Measurements from ENCODE around the gene NDUFA5.
"Not testable (repeated sequence)": the region's sequence is repeated elsewhere in the genome, so short reads cannot be mapped to it uniquely, and the experiment has no call there.

The NDUFA5 gene

GRCh38 chr7:123573341-123573740, 15.7 kb upstream of the NDUFA5 start:
- H3K4me1 Mint-ChIP-seq: peaks cover 8 to 12% of the 10 kb centered on the region in 2 donors
- no peak for ATAC-seq (replicated peaks)
- H3K27me3 Mint-ChIP-seq: peaks cover 3 to 33% of the 10 kb centered on the region in 2 donors
- DNase-seq: no peak
- H3K9me3 Mint-ChIP-seq: no peaks in the 10 kb centered on the region
- no peaks in the 10 kb centered on the region for H3K36me3 Mint-ChIP-seq
- H3K4me3 Mint-ChIP-seq: no peak overlapping the region
- H3K27ac Mint-ChIP-seq: no peak overlapping the region

GRCh38 chr7:123571684-123572083, 14.1 kb upstream of the NDUFA5 start:
- H3K27ac Mint-ChIP-seq: no peak overlapping the region
- peaks cover 8 to 12% of the 10 kb centered on the region in 2 donors for H3K4me1 Mint-ChIP-seq
- no peaks in the 10 kb centered on the region for H3K36me3 Mint-ChIP-seq
- peaks cover 0 to 37% of the 10 kb centered on the region in 2 donors for H3K27me3 Mint-ChIP-seq
- H3K9me3 Mint-ChIP-seq: no peaks in the 10 kb centered on the region
- no peak for DNase-seq
- H3K4me3 Mint-ChIP-seq: no peak overlapping the region
- ATAC-seq (replicated peaks): no peak

- no peak for ATAC-seq (replicated peaks)
- no peak overlapping the region for H3K27ac Mint-ChIP-seq
Measured at GRCh38 chr7:123571187-123571586, 13.6 kb upstream of the NDUFA5 start.

GRCh38 chr7:123570390-123571182, 13.0 kb upstream of the NDUFA5 start:
- H3K27ac Mint-ChIP-seq: no peak overlapping the region
- H3K36me3 Mint-ChIP-seq: no peaks in the 10 kb centered on the region
- peaks cover 0 to 27% of the 10 kb centered on the region in 2 donors for H3K27me3 Mint-ChIP-seq
- no peak for ATAC-seq (replicated peaks)
- DNase-seq: no peak
- H3K4me3 Mint-ChIP-seq: no peak overlapping the region
- peaks cover 8 to 12% of the 10 kb centered on the region in 2 donors for H3K4me1 Mint-ChIP-seq
- no peaks in the 10 kb centered on the region for H3K9me3 Mint-ChIP-seq

More at GRCh38 chr7:123571187-123571586, 13.6 kb upstream of the NDUFA5 start:
- H3K4me1 Mint-ChIP-seq: peaks cover 8 to 12% of the 10 kb centered on the region in 2 donors
- H3K4me3 Mint-ChIP-seq: no peak overlapping the region
- no peak for DNase-seq
- no peaks in the 10 kb centered on the region for H3K9me3 Mint-ChIP-seq
- peaks cover 0 to 32% of the 10 kb centered on the region in 2 donors for H3K27me3 Mint-ChIP-seq
- no peaks in the 10 kb centered on the region for H3K36me3 Mint-ChIP-seq

- Mint-ChIP-seq H3K27ac (no peak overlapping the region), H3K27me3 (peaks cover 8 to 19% of the 10 kb centered on the region in 2 donors), H3K36me3 (no peaks in the 10 kb centered on the region), H3K4me3 (no peak overlapping the region), H3K4me1 (peaks cover 8 to 12% of the 10 kb centered on the region in 2 donors), H3K9me3 (no peaks in the 10 kb centered on the region)
- no peak for DNase-seq
- ATAC-seq (replicated peaks): peak in 1 of 2 donors; percentile 29
Measured at GRCh38 chr7:123569352-123570010, 11.9 kb upstream of the NDUFA5 start.

GRCh38 chr7:123562121-123562520, 4.5 kb upstream of the NDUFA5 start:
- Mint-ChIP-seq H3K27me3 (peaks cover 25 to 26% of the 10 kb centered on the region in 2 donors), H3K27ac (no peak overlapping the region)

GRCh38 chr7:123558289-123558874, 764 bp upstream of the NDUFA5 start:
- DNase-seq (no peak), ATAC-seq (replicated peaks) (no peak)
- no peak overlapping the region for H3K27ac Mint-ChIP-seq
- peaks cover 6 to 11% of the 10 kb centered on the region in 2 donors for H3K4me1 Mint-ChIP-seq
- peaks cover 0 to 4% of the 10 kb centered on the region in 2 donors for H3K36me3 Mint-ChIP-seq
- no peak overlapping the region for H3K4me3 Mint-ChIP-seq
- H3K27me3 Mint-ChIP-seq: peaks cover 11 to 19% of the 10 kb centered on the region in 2 donors
- no peaks in the 10 kb centered on the region for H3K9me3 Mint-ChIP-seq

More at GRCh38 chr7:123562121-123562520, 4.5 kb upstream of the NDUFA5 start:
- no peaks in the 10 kb centered on the region for H3K36me3 Mint-ChIP-seq
- peaks cover 4 to 7% of the 10 kb centered on the region in 2 donors for H3K4me1 Mint-ChIP-seq
- no peak for ATAC-seq (replicated peaks)
- H3K4me3 Mint-ChIP-seq: no peak overlapping the region
- no peak for DNase-seq
- H3K9me3 Mint-ChIP-seq: no peaks in the 10 kb centered on the region

- Mint-ChIP-seq H3K27me3 (peaks cover 6 to 14% of the 10 kb centered on the region in 2 donors), H3K4me1 (peaks cover 14 to 19% of the 10 kb centered on the region in 2 donors), H3K9me3 (peaks cover 0 to 4% of the 10 kb centered on the region in 2 donors), H3K36me3 (peaks cover 10 to 16% of the 10 kb centered on the region in 2 donors), H3K27ac (no peak overlapping the region), H3K4me3 (no peak overlapping the region)
- no peak for DNase-seq
- no peak for ATAC-seq (replicated peaks)
Measured at GRCh38 chr7:123557016-123557397, 611 bp downstream of the NDUFA5 start.

- H3K9me3 Mint-ChIP-seq: peaks cover 0 to 4% of the 10 kb centered on the region in 2 donors
- H3K4me1 Mint-ChIP-seq: peaks cover 14 to 24% of the 10 kb centered on the region in 2 donors
- H3K27me3 Mint-ChIP-seq: peaks cover 0 to 5% of the 10 kb centered on the region in 2 donors
- H3K36me3 Mint-ChIP-seq: peaks cover 13 to 18% of the 10 kb centered on the region in 2 donors
- H3K4me3 Mint-ChIP-seq: no peak overlapping the region
- ATAC-seq (replicated peaks) (no peak), DNase-seq (no peak)
- H3K27ac Mint-ChIP-seq: no peak overlapping the region
Measured at GRCh38 chr7:123555484-123555883, 2.1 kb downstream of the NDUFA5 start.

GRCh38 chr7:123553159-123553558, 4.5 kb downstream of the NDUFA5 start:
- no peak for ATAC-seq (replicated peaks)
- no peak for DNase-seq
- peaks cover 21 to 33% of the 10 kb centered on the region in 2 donors for H3K36me3 Mint-ChIP-seq
- H3K9me3 Mint-ChIP-seq: peaks cover 0 to 4% of the 10 kb centered on the region in 2 donors
- H3K27ac Mint-ChIP-seq: peak overlapping the region; percentile 42
- H3K4me3 Mint-ChIP-seq: no peak overlapping the region
- H3K4me1 Mint-ChIP-seq: peaks cover 19 to 29% of the 10 kb centered on the region in 2 donors
- no peaks in the 10 kb centered on the region for H3K27me3 Mint-ChIP-seq

- H3K4me1 Mint-ChIP-seq: peaks cover 18 to 29% of the 10 kb centered on the region in 2 donors
- H3K27me3 Mint-ChIP-seq: no peaks in the 10 kb centered on the region
- H3K4me3 Mint-ChIP-seq: no peak overlapping the region
- ATAC-seq (replicated peaks): no peak
- peaks cover 22 to 34% of the 10 kb centered on the region in 2 donors for H3K36me3 Mint-ChIP-seq
- DNase-seq: no peak
- H3K9me3 Mint-ChIP-seq: peaks cover 0 to 4% of the 10 kb centered on the region in 2 donors
- H3K27ac Mint-ChIP-seq: no peak overlapping the region
Measured at GRCh38 chr7:123552641-123553040, 5.0 kb downstream of the NDUFA5 start.

- H3K4me1 Mint-ChIP-seq: peaks cover 22 to 34% of the 10 kb centered on the region in 2 donors
- not testable (repeated sequence) for H3K27me3 Mint-ChIP-seq; H3K4me3 Mint-ChIP-seq; H3K27ac Mint-ChIP-seq; DNase-seq; ATAC-seq (replicated peaks); H3K9me3 Mint-ChIP-seq
- peaks cover 26 to 38% of the 10 kb centered on the region in 2 donors for H3K36me3 Mint-ChIP-seq
Measured at GRCh38 chr7:123552134-123552533, 5.5 kb downstream of the NDUFA5 start.

GRCh38 chr7:123548406-123548805, 9.2 kb downstream of the NDUFA5 start:
- Mint-ChIP-seq H3K27me3 (no peaks in the 10 kb centered on the region), H3K27ac (no peak overlapping the region), H3K4me3 (no peak overlapping the region), H3K4me1 (peaks cover 22 to 32% of the 10 kb centered on the region in 2 donors), H3K36me3 (peaks cover 27 to 45% of the 10 kb centered on the region in 2 donors), H3K9me3 (peaks cover 0 to 4% of the 10 kb centered on the region in 2 donors)
- no peak for DNase-seq
- ATAC-seq (replicated peaks): no peak

GRCh38 chr7:123539871-123540270, 17.7 kb downstream of the NDUFA5 start:
- peaks cover 4 to 6% of the 10 kb centered on the region in 2 donors for H3K36me3 Mint-ChIP-seq
- H3K4me1 Mint-ChIP-seq: peaks cover 0 to 2% of the 10 kb centered on the region in 2 donors
- H3K4me3 Mint-ChIP-seq: no peak overlapping the region
- no peaks in the 10 kb centered on the region for H3K9me3 Mint-ChIP-seq
- ATAC-seq (replicated peaks): no peak
- no peaks in the 10 kb centered on the region for H3K27me3 Mint-ChIP-seq
- no peak for DNase-seq
- no peak overlapping the region for H3K27ac Mint-ChIP-seq
